PC-9 (cell line): ENCODE measurements around the gene NCK2. TPM values are rescaled to one million over a fixed set of nuclear protein-coding genes. Genes with fewer than 3 reads are reported as not detected.

Experiments
- BruUV-seq: library from RNA; stranded (reverse); fragments of 400-500 nt; replicated peaks from 2 replicates; lab custom pipeline; 2021; lab: Mats Ljungman, UMichigan
- CTCF ChIA-PET: fragments of 300-600 bp; sonication (Branson Sonifier 250); formaldehyde crosslinking; loops from one replicate; lab custom pipeline; 2022; ENCODE audit warnings: antibody characterized with exemption; lab: Charles Lee
- POLR2A ChIA-PET: fragments of 300-600 bp; sonication (Branson Sonifier 250); formaldehyde crosslinking; loops from one replicate; lab custom pipeline; 2022; ENCODE audit warnings: antibody characterized with exemption; ENCODE audit not compliant: unreplicated experiment; lab: Charles Lee
- DNase-seq, 2 experiments: peaks; one replicate each; pipeline versions ENCODE4 v3.0.0 to v3.0.0-alpha.2; 2015 to 2022; ENCODE audit warnings: mixed read lengths in 1 of 2
- H2AFZ ChIP-seq: fragments of 200-600 bp; sonication (generic); 2 replicates; pipeline ENCODE4 v1.8.1; 2017; ENCODE audit warnings: antibody characterized with exemption
- H3F3A ChIP-seq: fragments of 200-600 bp; sonication (generic); 2 replicates; pipeline ENCODE4 v1.8.1; 2017; ENCODE audit warnings: antibody characterized with exemption, mild to moderate bottlenecking, low read depth; ENCODE audit not compliant: insufficient read depth
- H3K27ac ChIP-seq: fragments of 200-600 bp; sonication (generic); 2 replicates; pipeline ENCODE4 v1.6.1; 2016; ENCODE audit warnings: mixed run types
- H3K27me3 ChIP-seq: fragments of 200-600 bp; sonication (generic); 2 replicates; pipeline ENCODE4 v1.6.1; 2016; ENCODE audit warnings: low read depth, mixed run types; ENCODE audit not compliant: insufficient read depth
- H3K36me3 ChIP-seq: fragments of 200-600 bp; sonication (generic); 2 replicates; pipeline ENCODE4 v1.6.1; 2016; ENCODE audit warnings: low read depth, mixed run types
- H3K4me1 ChIP-seq: fragments of 200-600 bp; sonication (generic); replicated peaks from 2 replicates; pipeline ENCODE4 v1.6.1; 2016; ENCODE audit warnings: mixed run types; ENCODE audit not compliant: insufficient read depth
- H3K4me2 ChIP-seq: fragments of 200-600 bp; sonication (generic); 2 replicates; pipeline ENCODE4 v1.6.1; 2017; ENCODE audit warnings: mixed run types
- H3K4me3 ChIP-seq: fragments of 200-600 bp; sonication (generic); 2 replicates; pipeline ENCODE4 v1.6.1; 2016; ENCODE audit warnings: mixed run types
- H3K79me2 ChIP-seq: fragments of 200-600 bp; sonication (generic); 2 replicates; pipeline ENCODE4 v1.6.1; 2017; ENCODE audit warnings: low read depth, mixed run types
- H3K9me2 ChIP-seq: fragments of 200-600 bp; sonication (generic); 2 replicates; pipeline ENCODE4 v1.8.1; 2017; ENCODE audit warnings: mild to moderate bottlenecking; ENCODE audit not compliant: insufficient read depth
- H3K9me3 ChIP-seq: fragments of 200-600 bp; sonication (generic); 2 replicates; pipeline ENCODE4 v1.8.1; 2016; ENCODE audit warnings: low read depth; ENCODE audit not compliant: insufficient read depth
- H4K20me1 ChIP-seq: fragments of 200-600 bp; sonication (generic); 2 replicates; pipeline ENCODE4 v1.8.1; 2017; ENCODE audit not compliant: insufficient read depth
- CTCF ChIP-seq: fragments of 200-600 bp; sonication (generic); conservative IDR thresholded peaks from 2 replicates; pipeline ENCODE4 v1.6.1; 2017; ENCODE audit warnings: mixed run types, antibody characterized with exemption, mild to moderate bottlenecking, moderate library complexity
- EZH2 ChIP-seq: fragments of 200-600 bp; sonication (generic); IDR thresholded peaks from 2 replicates; pipeline ENCODE4 v1.8.0; 2017; ENCODE audit warnings: antibody characterized with exemption, low read depth
- intact Hi-C: fragments of 100-400 bp; cut with micrococcal nuclease; formaldehyde crosslinking; loops from one replicate; pipeline ENCODE4 v1.10.0; 2022; ENCODE audit not compliant: unreplicated experiment
- total RNA-seq: library from RNA; stranded (reverse); gene quantifications from 2 replicates; pipeline ENCODE4 v1.2.3, GENCODE V29; 2021

Gene NCK2
- total RNA-seq, 1 experiment from 2014 or later: 26.0 TPM

- no peaks in the 10 kb centered on the region for H3K4me1 ChIP-seq
- H3K4me3 ChIP-seq: no peak overlapping the region
- no peaks in the 10 kb centered on the region for H3K9me2 ChIP-seq
- H3K36me3 ChIP-seq: no peaks in the 10 kb centered on the region
- H3K27ac ChIP-seq: no peak overlapping the region
- TF ChIP-seq CTCF: no peak
- TF ChIP-seq EZH2: no peak
- CTCF ChIA-PET: no interaction called here
- POLR2A ChIA-PET: no interaction called here
- no TSS peak for BruUV-seq
- no peaks in the 10 kb centered on the region for H4K20me1 ChIP-seq
- H3K4me2 ChIP-seq: no peak overlapping the region
- no peak for DNase-seq
- no peaks in the 10 kb centered on the region for H3K9me3 ChIP-seq
- intact Hi-C loops: no loop called here
- no peaks in the 10 kb centered on the region for H3K79me2 ChIP-seq
- no peaks in the 10 kb centered on the region for H3K27me3 ChIP-seq
- no peaks in the 10 kb centered on the region for H3F3A ChIP-seq
- H2AFZ ChIP-seq: no peak overlapping the region
Measured at GRCh38 chr2:105820691-105821090, 76.0 kb downstream of the NCK2 start.

DNA sequence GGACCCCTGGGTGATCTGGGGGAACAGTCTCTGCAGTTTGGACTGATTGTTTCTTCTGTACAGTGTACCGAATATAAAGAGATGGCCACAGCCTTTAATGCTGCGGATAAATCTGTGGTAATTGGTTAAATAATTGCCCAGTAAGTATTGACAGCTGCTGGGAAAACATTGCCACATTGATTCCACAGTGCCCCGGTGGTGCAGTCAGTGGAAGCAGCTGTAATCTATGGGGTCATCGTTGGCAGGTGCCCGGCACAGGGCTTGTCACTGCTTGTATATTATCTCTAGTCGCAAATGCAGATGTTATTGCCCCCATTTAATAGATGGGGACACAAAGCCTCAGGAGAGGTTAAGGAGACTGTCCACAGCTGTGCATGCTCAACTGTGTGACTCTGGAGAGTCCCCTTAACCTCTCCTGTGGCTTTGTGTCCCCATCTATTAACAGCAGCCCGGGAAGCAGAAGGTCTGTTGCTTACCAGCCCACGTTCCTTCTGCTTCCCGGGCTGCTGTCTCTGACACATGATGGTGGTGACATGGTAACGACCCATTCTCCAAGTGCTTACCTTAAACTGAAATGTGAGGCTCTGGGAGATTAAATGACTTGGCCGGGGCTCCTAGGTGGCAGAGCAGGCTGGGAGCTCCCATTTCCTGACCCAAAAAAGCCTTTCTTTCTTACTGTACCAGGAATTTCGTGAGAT is 76.9 kb downstream of the NCK2 start:
- intact Hi-C loops: no loop called here
- Histone ChIP-seq H3F3A (no peaks in the 10 kb centered on the region), H3K4me1 (no peaks in the 10 kb centered on the region), H4K20me1 (no peaks in the 10 kb centered on the region), H3K27ac (no peak overlapping the region), H3K79me2 (no peaks in the 10 kb centered on the region), H3K4me3 (no peak overlapping the region), H3K9me2 (no peaks in the 10 kb centered on the region), H2AFZ (no peak overlapping the region), H3K27me3 (no peaks in the 10 kb centered on the region), H3K4me2 (no peak overlapping the region), H3K9me3 (no peaks in the 10 kb centered on the region), H3K36me3 (no peaks in the 10 kb centered on the region)
- POLR2A ChIA-PET: interaction anchor here (0.9 kb wide), 1 partner anchor 719 kb away, joined by 9 read pairs; no protein-coding TSS in a partner anchor
- TF ChIP-seq CTCF: no peak
- no peak for TF ChIP-seq EZH2
- DNase-seq: no peak
- CTCF ChIA-PET: no interaction called here
- BruUV-seq: no TSS peak

- H2AFZ ChIP-seq: no peak overlapping the region
- BruUV-seq: no TSS peak
- ChIA-PET CTCF (no interaction called here), POLR2A (no interaction called here)
- H3F3A ChIP-seq: no peaks in the 10 kb centered on the region
- H4K20me1 ChIP-seq: no peaks in the 10 kb centered on the region
- no peaks in the 10 kb centered on the region for H3K9me3 ChIP-seq
- TF ChIP-seq EZH2: no peak
- no peak for TF ChIP-seq CTCF
- H3K27ac ChIP-seq: no peak overlapping the region
- no peaks in the 10 kb centered on the region for H3K79me2 ChIP-seq
- H3K27me3 ChIP-seq: no peaks in the 10 kb centered on the region
- H3K36me3 ChIP-seq: no peaks in the 10 kb centered on the region
- no peaks in the 10 kb centered on the region for H3K4me1 ChIP-seq
- no peaks in the 10 kb centered on the region for H3K9me2 ChIP-seq
- H3K4me3 ChIP-seq: no peak overlapping the region
- H3K4me2 ChIP-seq: no peak overlapping the region
- DNase-seq: no peak
- intact Hi-C loops: no loop called here
Measured at GRCh38 chr2:105822186-105822585, 77.5 kb downstream of the NCK2 start.
